Liver (tissue), 9 donors: ENCODE measurements around the gene CRY1. TPM values are rescaled to one million over a fixed set of nuclear protein-coding genes. Genes with fewer than 3 reads are reported as not detected.

Experiments used
- DNase-seq: peaks from one replicate; pipeline ENCODE4 v3.0.0-alpha.2; 2017; ENCODE audit warnings: low spot score
- H3K27ac ChIP-seq, 2 donors: one replicate each; pipeline ENCODE4 v1.7.0; 2013; ENCODE audit warnings: inconsistent platforms in 2 of 2, low read length in 2 of 2, control low read depth in 1 of 2, low read depth in 1 of 2, mild to moderate bottlenecking in 1 of 2
- H3K27me3 ChIP-seq, 4 donors: one replicate each; pipeline versions ENCODE4 v1.6.1 to v1.7.0; 2013; ENCODE audit warnings: low read length in 3 of 4, inconsistent platforms in 1 of 4, mild to moderate bottlenecking in 1 of 4, moderate library complexity in 1 of 4; ENCODE audit not compliant: control insufficient read depth in 4 of 4, insufficient read depth in 4 of 4
- H3K36me3 ChIP-seq, 4 donors: one replicate each; pipeline versions ENCODE4 v1.6.1 to v1.7.0; 2013; ENCODE audit warnings: low read length in 3 of 4, mild to moderate bottlenecking in 3 of 4, low read depth in 1 of 4, moderate library complexity in 1 of 4; ENCODE audit not compliant: control insufficient read depth in 4 of 4, insufficient read depth in 3 of 4
- H3K4me1 ChIP-seq, 4 donors: one replicate each; pipeline versions ENCODE4 v1.6.1 to v1.7.0; 2013; ENCODE audit warnings: low read length in 3 of 4, mild to moderate bottlenecking in 3 of 4, moderate library complexity in 1 of 4; ENCODE audit not compliant: control insufficient read depth in 4 of 4, insufficient read depth in 4 of 4
- H3K4me3 ChIP-seq, 3 donors: one replicate each; pipeline versions ENCODE4 v1.6.1 to v1.7.0; 2013; ENCODE audit warnings: low read length in 3 of 3, control low read depth in 1 of 3, low read depth in 1 of 3, mild to moderate bottlenecking in 1 of 3
- H3K9ac ChIP-seq, 2 donors: one replicate each; pipeline ENCODE4 v1.7.0; 2013; ENCODE audit warnings: low read length in 2 of 2, mild to moderate bottlenecking in 2 of 2, moderate library complexity in 2 of 2, control low read depth in 1 of 2, low read depth in 1 of 2
- H3K9me3 ChIP-seq, 4 donors: one replicate each; pipeline versions ENCODE4 v1.6.1 to v1.7.0; 2013; ENCODE audit warnings: low read length in 3 of 4; ENCODE audit not compliant: control insufficient read depth in 4 of 4
- ATF3 ChIP-seq: IDR thresholded peaks from 2 replicates; pipeline ENCODE4 v1.6.1; 2016; ENCODE audit warnings: antibody characterized with exemption
- CTCF ChIP-seq: fragments of 150-350 bp; IDR thresholded peaks from 2 replicates; pipeline ENCODE4 v1.5.1; 2017; ENCODE audit warnings: improper control_type of control experiment, low read depth, low read length; ENCODE audit not compliant: missing input control
- FOXA1 ChIP-seq: IDR thresholded peaks from 2 replicates; pipeline ENCODE4 v1.6.1; 2016; ENCODE audit warnings: antibody characterized with exemption
- FOXA2 ChIP-seq: IDR thresholded peaks from 2 replicates; pipeline ENCODE4 v1.6.1; 2016; ENCODE audit warnings: antibody characterized with exemption
- GABPA ChIP-seq, 2 donors: IDR thresholded peaks in 1 of 2; conservative IDR thresholded peaks in 1 of 2; 2 replicates each; pipeline ENCODE4 v1.6.1; 2016; ENCODE audit warnings: antibody characterized with exemption in 2 of 2, mild to moderate bottlenecking in 1 of 2, moderate library complexity in 1 of 2
- HNF4A ChIP-seq, 2 donors: conservative IDR thresholded peaks; 2 replicates each; pipeline ENCODE4 v1.6.1; 2016; ENCODE audit warnings: antibody characterized with exemption in 2 of 2, mild to moderate bottlenecking in 2 of 2
- JUND ChIP-seq, 2 donors: IDR thresholded peaks; 2 replicates each; pipeline ENCODE4 v1.6.1; 2016; ENCODE audit warnings: antibody characterized with exemption in 2 of 2
- NR2F2 ChIP-seq: IDR thresholded peaks from 2 replicates; pipeline ENCODE4 v1.6.1; 2016; ENCODE audit warnings: antibody characterized with exemption
- REST ChIP-seq: IDR thresholded peaks from 2 replicates; pipeline ENCODE4 v1.6.1; 2016; ENCODE audit warnings: antibody characterized with exemption, mild to moderate bottlenecking
- RXRA ChIP-seq, 2 donors: IDR thresholded peaks; 2 replicates each; pipeline ENCODE4 v1.6.1; 2017 to 2018; ENCODE audit warnings: antibody characterized with exemption in 2 of 2, mild to moderate bottlenecking in 1 of 2
- SP1 ChIP-seq: IDR thresholded peaks from 2 replicates; pipeline ENCODE4 v1.6.1; 2018; ENCODE audit warnings: antibody characterized with exemption, mild to moderate bottlenecking
- YY1 ChIP-seq: IDR thresholded peaks from 2 replicates; pipeline ENCODE4 v1.6.1; 2016; ENCODE audit warnings: antibody characterized with exemption, mild to moderate bottlenecking
- WGBS: extraction: QIAGEN DNeasy Blood & Tissue Kit; methylation state at CpG from one replicate; pipeline ENCODE4 v1.1.7; 2013; 5-methylcytosine and 5-hydroxymethylcytosine counted together
- polyA plus RNA-seq, 2 donors: library from polyadenylated mRNA; stranded (reverse) in 1 of 2; unstranded in 1 of 2; fragments of 200-250 nt in 1 of 2; fragments of >200 nt in 1 of 2; fragmentation: Nextera tagmentation in 1 of 2; extraction: Ambion mirVana in 1 of 2; gene quantifications; one replicate each; pipeline versions ENCODE4 v1.2.1 to v1.2.3, GENCODE V29; 2013 to 2015
- total RNA-seq, 2 donors: library from RNA; depleted of rRNA; stranded (reverse); fragments of >200 nt; gene quantifications; one replicate each; pipeline ENCODE4 v1.2.3, GENCODE V29; 2014
- TF ChIP-seq, protein P1 (sequence below): IDR thresholded peaks from 2 replicates; pipeline ENCODE4 v1.6.1; 2016; ENCODE audit warnings: antibody characterized with exemption
- TF ChIP-seq, protein P2 (sequence below): IDR thresholded peaks from 2 replicates; pipeline ENCODE4 v1.6.1; 2016; ENCODE audit warnings: antibody characterized with exemption
- donor health status: healthy.
- donor health status: healthy.
- donor health status: healthy.
- donor health status: healthy.
- donor health status: healthy.

Gene CRY1
- total and polyA plus RNA-seq, 4 donors: 5.7 to 16.6 (median 10.1) TPM

DNA sequence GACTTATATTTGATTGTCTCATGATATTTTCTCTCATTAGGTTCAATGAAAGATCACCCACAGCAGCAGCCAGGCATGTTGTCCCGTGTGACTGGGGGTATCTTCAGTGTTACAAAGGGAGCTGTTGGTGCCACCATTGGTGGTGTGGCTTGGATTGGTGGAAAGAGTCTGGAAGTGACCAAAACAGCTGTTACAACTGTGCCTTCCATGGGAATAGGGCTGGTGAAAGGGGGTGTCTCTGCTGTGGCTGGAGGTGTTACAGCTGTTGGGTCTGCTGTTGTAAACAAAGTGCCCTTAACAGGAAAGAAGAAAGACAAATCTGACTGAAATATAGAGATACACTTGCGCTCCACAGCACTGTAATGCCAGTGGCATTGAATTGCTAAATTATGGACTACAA is 122.3 kb downstream of the CRY1 start (continued):
- TF ChIP-seq CTCF: no peak
- no peak for TF ChIP-seq GABPA (IDR thresholded peaks at IDR 0.05 in 1 of 2, conservative IDR thresholded peaks at IDR 0.05 in 1 of 2)
- TF ChIP-seq NR2F2: no peak
- no peak for TF ChIP-seq ATF3

DNA sequence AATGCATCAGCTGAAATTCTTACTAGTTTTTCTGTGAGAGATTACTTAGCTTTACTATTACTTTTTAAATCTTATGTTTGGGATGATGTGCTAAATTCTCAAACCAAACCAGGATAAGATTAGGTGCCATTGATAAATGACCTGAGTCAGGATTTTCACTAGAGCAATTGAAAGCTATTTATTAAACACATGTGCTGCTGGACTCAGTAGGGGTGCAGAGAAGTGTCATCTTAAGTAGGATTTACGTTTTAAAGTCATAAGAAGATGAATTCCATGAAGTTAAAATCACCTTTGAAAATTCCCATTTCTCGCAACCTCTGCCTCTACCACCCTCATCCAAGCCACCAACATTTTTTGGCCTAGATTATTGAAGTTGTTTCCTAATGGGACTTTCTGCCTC is 128.8 kb downstream of the CRY1 start:
- DNase-seq: no peak
- TF ChIP-seq FOXA2 (no peak), YY1 (no peak), REST (no peak), SP1 (no peak)
- TF ChIP-seq, protein P1, sequence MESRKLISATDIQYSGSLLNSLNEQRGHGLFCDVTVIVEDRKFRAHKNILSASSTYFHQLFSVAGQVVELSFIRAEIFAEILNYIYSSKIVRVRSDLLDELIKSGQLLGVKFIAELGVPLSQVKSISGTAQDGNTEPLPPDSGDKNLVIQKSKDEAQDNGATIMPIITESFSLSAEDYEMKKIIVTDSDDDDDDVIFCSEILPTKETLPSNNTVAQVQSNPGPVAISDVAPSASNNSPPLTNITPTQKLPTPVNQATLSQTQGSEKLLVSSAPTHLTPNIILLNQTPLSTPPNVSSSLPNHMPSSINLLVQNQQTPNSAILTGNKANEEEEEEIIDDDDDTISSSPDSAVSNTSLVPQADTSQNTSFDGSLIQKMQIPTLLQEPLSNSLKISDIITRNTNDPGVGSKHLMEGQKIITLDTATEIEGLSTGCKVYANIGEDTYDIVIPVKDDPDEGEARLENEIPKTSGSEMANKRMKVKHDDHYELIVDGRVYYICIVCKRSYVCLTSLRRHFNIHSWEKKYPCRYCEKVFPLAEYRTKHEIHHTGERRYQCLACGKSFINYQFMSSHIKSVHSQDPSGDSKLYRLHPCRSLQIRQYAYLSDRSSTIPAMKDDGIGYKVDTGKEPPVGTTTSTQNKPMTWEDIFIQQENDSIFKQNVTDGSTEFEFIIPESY: no peak
- H3K4me1 ChIP-seq: peaks cover 0 to 7% (median 3%) of the 10 kb centered on the region in 4 donors
- no peaks in the 10 kb centered on the region for H3K9me3 ChIP-seq
- H3K4me3 ChIP-seq: no peak overlapping the region
- no peaks in the 10 kb centered on the region for H3K27me3 ChIP-seq
- no peak overlapping the region for H3K27ac ChIP-seq
- WGBS: 95% methylated on average over 2 of the region's 2 CpGs
- peaks cover 2 to 12% (median 10%) of the 10 kb centered on the region in 4 donors for H3K36me3 ChIP-seq
- no peak overlapping the region for H3K9ac ChIP-seq

GRCh38 chr12:106962286-106962685 is 131.1 kb downstream of the CRY1 start:
- H3K4me1 ChIP-seq: peaks cover 6 to 10% (median 7%) of the 10 kb centered on the region in 4 donors
- WGBS: 96% methylated on average over 3 of the region's 3 CpGs
- H3K27ac ChIP-seq: no peak overlapping the region
- H3K36me3 ChIP-seq: peaks cover 2 to 3% (median 3%) of the 10 kb centered on the region in 4 donors
- H3K4me3 ChIP-seq: no peak overlapping the region
- no peaks in the 10 kb centered on the region for H3K27me3 ChIP-seq
- DNase-seq: no peak
- no peaks in the 10 kb centered on the region for H3K9me3 ChIP-seq
- no peak overlapping the region for H3K9ac ChIP-seq
- TF ChIP-seq REST: no peak
- no peak for TF ChIP-seq RXRA (IDR thresholded peaks at IDR 0.05)
- TF ChIP-seq FOXA1: no peak
- TF ChIP-seq CTCF: no peak
- TF ChIP-seq, protein P2, sequence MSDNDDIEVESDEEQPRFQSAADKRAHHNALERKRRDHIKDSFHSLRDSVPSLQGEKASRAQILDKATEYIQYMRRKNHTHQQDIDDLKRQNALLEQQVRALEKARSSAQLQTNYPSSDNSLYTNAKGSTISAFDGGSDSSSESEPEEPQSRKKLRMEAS: no peak
- TF ChIP-seq JUND (IDR thresholded peaks at IDR 0.05): no peak
- no peak for TF ChIP-seq HNF4A (conservative IDR thresholded peaks at IDR 0.05)
- TF ChIP-seq SP1: no peak
